ENCODE measurements around the gene FILIP1L. TPM values are rescaled to one million over a fixed set of nuclear protein-coding genes. Genes with fewer than 3 reads are reported as not detected.

FILIP1L gene
- polyA plus RNA-seq, 1 of the 3 experiments (the other 2 are of a cell fraction), result 26.8 TPM

DNA sequence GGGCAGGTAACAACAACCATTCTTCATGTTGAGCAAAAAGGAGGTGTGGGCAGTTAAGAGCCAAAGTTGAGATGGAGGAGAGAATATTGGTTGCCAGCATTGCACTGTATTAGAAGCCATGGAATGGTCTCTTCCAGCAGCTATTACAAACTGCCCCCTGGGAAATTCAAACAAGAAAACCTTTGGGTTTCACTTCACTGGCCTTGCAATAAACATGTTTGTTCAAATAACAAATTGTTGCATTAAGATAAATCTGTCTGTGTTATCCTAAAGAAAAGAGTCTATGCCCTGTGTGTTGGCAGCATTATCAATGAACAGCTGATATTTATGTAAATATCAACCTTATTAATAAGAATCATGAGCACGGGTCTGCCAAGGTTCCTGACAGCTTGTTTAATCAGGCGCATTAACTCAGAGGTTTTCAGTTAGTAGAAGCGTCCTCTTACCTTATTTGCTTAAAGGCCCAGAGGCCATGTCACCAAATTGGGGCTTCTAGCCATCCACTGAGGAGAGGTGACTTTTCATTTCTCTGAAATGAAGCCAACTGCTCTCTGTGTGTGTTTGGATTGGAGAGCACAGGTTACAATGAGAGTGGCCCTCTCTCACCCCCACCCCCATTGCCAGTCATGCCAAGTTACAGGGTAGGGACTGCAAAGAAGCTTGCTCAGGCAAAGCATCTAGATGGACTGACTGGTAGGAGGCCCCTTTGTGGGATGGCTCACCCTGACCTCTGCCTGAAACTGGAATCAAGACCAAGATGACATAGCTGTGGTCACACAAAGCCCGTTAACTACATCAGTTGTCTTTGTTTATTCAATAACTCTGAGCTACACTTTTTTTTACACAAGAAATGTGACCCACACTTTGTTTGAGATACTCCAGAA is 10.5 kb downstream of the FILIP1L start:
- WGBS (ENCODE audit: low lambda C conversion rate), result 95% methylated on average over 4 of the region's 4 CpGs
- ChIA-PET POLR2A (no interaction called here), CTCF (interaction anchor here (0.9 to 2.2 kb wide), 4 partner anchors 35 to 260 kb away, joined by 3 to 7 read pairs (median 4); no protein-coding TSS in a partner anchor)

More for the DNA sequence above, 10.5 kb downstream of the FILIP1L start:
- H3K4me2 ChIP-seq, result no peak overlapping the region
- no peak overlapping the region for H3K27ac ChIP-seq (ENCODE audit: low read depth in 2 of 2, low read length in 1 of 2)
- no peaks in the 10 kb centered on the region for H3K79me2 ChIP-seq (ENCODE audit: insufficient read depth)
- peaks cover 0 to 32% of the 10 kb centered on the region in 2 experiments; a peak in 3 of 4 replicates for H3K4me1 ChIP-seq (ENCODE audit: control insufficient read depth in 1 of 2, insufficient read depth in 2 of 2, low read depth in 1 of 2, low read length in 1 of 2)
- no peaks in the 10 kb centered on the region for H3K36me3 ChIP-seq (replicated peaks in 1 of 2; ENCODE audit: control insufficient read depth in 1 of 2, insufficient read depth in 2 of 2, low read length in 1 of 2)
- no peaks in the 10 kb centered on the region for H3K9me3 ChIP-seq
- no peaks in the 10 kb centered on the region for H3F3A ChIP-seq (replicated peaks; ENCODE audit: insufficient read depth)
- TF ChIP-seq EZH2phosphoT487 (IDR thresholded peaks at IDR 0.05; ENCODE audit: borderline replicate concordance, low read depth) (no peak), RFX5 (IDR thresholded peaks at IDR 0.05; ENCODE audit: low read length) (no peak), ELF1 (IDR thresholded peaks at IDR 0.05) (no peak), YY1 (IDR thresholded peaks at IDR 0.05; ENCODE audit: low read depth) (no peak), SMC3 (IDR thresholded peaks at IDR 0.05; ENCODE audit: low read depth, low read length) (no peak), FOXM1 (IDR thresholded peaks at IDR 0.05; ENCODE audit: low read depth) (no peak), MXI1 (IDR thresholded peaks at IDR 0.05; ENCODE audit: low read depth, low read length) (no peak), NFIC (IDR thresholded peaks at IDR 0.05; ENCODE audit: borderline replicate concordance) (no peak), RCOR1 (IDR thresholded peaks at IDR 0.05; ENCODE audit: low read length) (no peak), RAD21 (IDR thresholded peaks at IDR 0.05; ENCODE audit: low read length) (no peak), JUND (IDR thresholded peaks at IDR 0.05) (no peak), NRF1 (IDR thresholded peaks at IDR 0.05; ENCODE audit: low read depth, low read length) (no peak)
- TF ChIP-seq, protein P1, sequence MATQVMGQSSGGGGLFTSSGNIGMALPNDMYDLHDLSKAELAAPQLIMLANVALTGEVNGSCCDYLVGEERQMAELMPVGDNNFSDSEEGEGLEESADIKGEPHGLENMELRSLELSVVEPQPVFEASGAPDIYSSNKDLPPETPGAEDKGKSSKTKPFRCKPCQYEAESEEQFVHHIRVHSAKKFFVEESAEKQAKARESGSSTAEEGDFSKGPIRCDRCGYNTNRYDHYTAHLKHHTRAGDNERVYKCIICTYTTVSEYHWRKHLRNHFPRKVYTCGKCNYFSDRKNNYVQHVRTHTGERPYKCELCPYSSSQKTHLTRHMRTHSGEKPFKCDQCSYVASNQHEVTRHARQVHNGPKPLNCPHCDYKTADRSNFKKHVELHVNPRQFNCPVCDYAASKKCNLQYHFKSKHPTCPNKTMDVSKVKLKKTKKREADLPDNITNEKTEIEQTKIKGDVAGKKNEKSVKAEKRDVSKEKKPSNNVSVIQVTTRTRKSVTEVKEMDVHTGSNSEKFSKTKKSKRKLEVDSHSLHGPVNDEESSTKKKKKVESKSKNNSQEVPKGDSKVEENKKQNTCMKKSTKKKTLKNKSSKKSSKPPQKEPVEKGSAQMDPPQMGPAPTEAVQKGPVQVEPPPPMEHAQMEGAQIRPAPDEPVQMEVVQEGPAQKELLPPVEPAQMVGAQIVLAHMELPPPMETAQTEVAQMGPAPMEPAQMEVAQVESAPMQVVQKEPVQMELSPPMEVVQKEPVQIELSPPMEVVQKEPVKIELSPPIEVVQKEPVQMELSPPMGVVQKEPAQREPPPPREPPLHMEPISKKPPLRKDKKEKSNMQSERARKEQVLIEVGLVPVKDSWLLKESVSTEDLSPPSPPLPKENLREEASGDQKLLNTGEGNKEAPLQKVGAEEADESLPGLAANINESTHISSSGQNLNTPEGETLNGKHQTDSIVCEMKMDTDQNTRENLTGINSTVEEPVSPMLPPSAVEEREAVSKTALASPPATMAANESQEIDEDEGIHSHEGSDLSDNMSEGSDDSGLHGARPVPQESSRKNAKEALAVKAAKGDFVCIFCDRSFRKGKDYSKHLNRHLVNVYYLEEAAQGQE (IDR thresholded peaks at IDR 0.05; ENCODE audit: low read depth, low read length), result no peak
- TF ChIP-seq, protein P2, sequence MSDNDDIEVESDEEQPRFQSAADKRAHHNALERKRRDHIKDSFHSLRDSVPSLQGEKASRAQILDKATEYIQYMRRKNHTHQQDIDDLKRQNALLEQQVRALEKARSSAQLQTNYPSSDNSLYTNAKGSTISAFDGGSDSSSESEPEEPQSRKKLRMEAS (IDR thresholded peaks at IDR 0.05; ENCODE audit: low read depth), result no peak
- TF ChIP-seq, protein P3, sequence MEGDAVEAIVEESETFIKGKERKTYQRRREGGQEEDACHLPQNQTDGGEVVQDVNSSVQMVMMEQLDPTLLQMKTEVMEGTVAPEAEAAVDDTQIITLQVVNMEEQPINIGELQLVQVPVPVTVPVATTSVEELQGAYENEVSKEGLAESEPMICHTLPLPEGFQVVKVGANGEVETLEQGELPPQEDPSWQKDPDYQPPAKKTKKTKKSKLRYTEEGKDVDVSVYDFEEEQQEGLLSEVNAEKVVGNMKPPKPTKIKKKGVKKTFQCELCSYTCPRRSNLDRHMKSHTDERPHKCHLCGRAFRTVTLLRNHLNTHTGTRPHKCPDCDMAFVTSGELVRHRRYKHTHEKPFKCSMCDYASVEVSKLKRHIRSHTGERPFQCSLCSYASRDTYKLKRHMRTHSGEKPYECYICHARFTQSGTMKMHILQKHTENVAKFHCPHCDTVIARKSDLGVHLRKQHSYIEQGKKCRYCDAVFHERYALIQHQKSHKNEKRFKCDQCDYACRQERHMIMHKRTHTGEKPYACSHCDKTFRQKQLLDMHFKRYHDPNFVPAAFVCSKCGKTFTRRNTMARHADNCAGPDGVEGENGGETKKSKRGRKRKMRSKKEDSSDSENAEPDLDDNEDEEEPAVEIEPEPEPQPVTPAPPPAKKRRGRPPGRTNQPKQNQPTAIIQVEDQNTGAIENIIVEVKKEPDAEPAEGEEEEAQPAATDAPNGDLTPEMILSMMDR (IDR thresholded peaks at IDR 0.05), result no peak
- H4K20me1 ChIP-seq (ENCODE audit: insufficient read depth), result no peaks in the 10 kb centered on the region
- DNase-seq, result no peak
- no peak overlapping the region for H3K9ac ChIP-seq
- no peak overlapping the region for H3K4me3 ChIP-seq (ENCODE audit: low read depth in 2 of 2, low read length in 1 of 2)
- H3K9me2 ChIP-seq, result no peaks in the 10 kb centered on the region
- H3K27me3 ChIP-seq (ENCODE audit: insufficient read depth), result no peaks in the 10 kb centered on the region
- H2AFZ ChIP-seq (ENCODE audit: low read depth), result no peak overlapping the region

All from SK-N-SH (cell line).